Suprapubic skin (tissue), 4 donors: Measurements from ENCODE around the gene IL1RL2.

Experiments used
- POLR2A ChIP-seq, 2 donors: fragments of 450-650 bp; IDR thresholded peaks; one replicate each; pipeline ENCODE4 v1.6.1; 2017; ENCODE audit warnings: antibody characterized with exemption in 2 of 2, mild to moderate bottlenecking in 2 of 2, moderate library complexity in 2 of 2
- POLR2AphosphoS5 ChIP-seq, 3 donors: sonication (generic); formaldehyde crosslinking; IDR thresholded peaks; one replicate each; pipeline ENCODE4 v1.6.1; 2017; ENCODE audit warnings: antibody characterized with exemption in 3 of 3

DNA sequence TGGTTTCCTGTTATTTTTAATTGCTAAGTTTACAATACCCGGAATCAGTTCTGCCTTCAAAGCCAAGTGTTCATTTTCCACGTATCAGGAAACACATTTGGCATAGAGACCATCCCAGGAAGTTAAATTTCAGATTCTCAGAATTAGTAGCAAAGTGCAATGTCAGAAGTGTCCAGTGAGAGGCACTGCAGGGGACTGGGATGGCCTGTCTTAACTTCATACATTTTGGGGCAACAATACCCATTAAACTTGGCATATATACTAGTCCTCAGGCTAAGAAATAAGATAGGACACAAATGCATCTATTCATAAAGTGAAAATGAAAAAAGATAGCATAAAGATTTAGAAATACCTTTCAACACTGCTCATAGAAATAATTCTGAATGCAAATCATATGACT, 1.5 kb upstream of the IL1RL2 start:
- TF ChIP-seq POLR2A (IDR thresholded peaks at IDR 0.05): no peak
- TF ChIP-seq POLR2AphosphoS5 (IDR thresholded peaks at IDR 0.05): no peak
